Caki2 (cell line): ENCODE results near the gene ZNF487. TPM values are rescaled to one million over a fixed set of nuclear protein-coding genes. Genes with fewer than 3 reads are reported as not detected.
"Not testable (repeated sequence)": the region's sequence is repeated elsewhere in the genome, so short reads cannot be mapped to it uniquely, and the experiment has no call there.

Experiments used
- DNase-seq: peaks from one replicate; pipeline ENCODE4 v3.0.0-alpha.2; 2015; ENCODE audit warnings: low read depth
- in situ Hi-C: cut with HindIII; loops from 2 replicates; pipeline ENCODE4 v1.10.0; 2016; ENCODE audit warnings: low sequenced_read_pairs, low pct_unique_long_range_greater_than_20kb, mixed read lengths
- total RNA-seq: library from RNA; depleted of rRNA; stranded (reverse); fragments of >200 nt; shearing (Covaris generic); gene quantifications from 2 replicates; pipeline ENCODE4 v1.2.3, GENCODE V29; 2014; ENCODE audit warnings: low replicate concordance; rRNA removed

Gene ZNF487
- total RNA-seq, 1 experiment from 2014 or later: 6.0 TPM

- in situ Hi-C loops, DNase-seq: not testable (repeated sequence)
Measured at GRCh38 chr10:43465736-43466120, 28.8 kb downstream of the ZNF487 start.

GRCh38 chr10:43471146-43471545 lies 34.2 kb downstream of the ZNF487 start:
- in situ Hi-C loops: no loop called here
- DNase-seq: no peak

DNA sequence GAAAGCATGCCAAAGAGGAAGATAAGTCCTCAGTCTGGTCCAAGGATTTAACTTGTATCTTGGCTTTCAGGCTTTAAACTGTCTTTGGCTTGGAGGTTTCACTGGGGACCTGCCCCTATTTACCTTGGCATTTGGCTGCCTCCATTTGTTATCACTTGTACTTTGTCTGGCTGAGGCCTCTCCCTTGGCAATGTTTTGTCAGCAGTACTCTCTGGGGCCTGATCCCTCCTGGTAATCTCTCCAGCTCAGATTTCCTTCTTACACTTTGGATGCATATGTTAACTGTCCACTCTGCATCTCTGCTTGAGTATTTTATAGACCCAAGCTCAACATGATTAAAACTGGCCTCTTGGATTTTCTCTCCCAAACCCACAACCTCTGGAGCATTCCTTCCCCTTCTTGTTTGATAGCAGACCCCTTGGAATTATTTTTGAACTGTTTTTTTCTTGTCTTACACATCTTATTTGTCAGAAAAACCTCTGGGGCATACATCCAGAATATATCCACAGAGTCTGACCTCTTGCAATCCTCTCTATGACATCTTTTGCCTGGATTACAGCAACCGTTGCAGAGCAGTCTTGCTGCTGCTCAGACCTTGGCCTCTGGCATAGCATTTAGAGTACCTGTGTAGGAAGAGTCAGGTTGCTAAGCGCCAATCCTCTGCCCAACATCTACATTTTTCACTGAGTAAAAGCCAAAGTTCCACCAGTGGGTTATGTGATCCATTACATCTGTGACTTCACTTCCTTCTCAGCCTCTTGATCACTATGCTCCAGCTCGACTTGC lies 35.2 kb downstream of the ZNF487 start:
- no peak for DNase-seq
- in situ Hi-C loops: no loop called here

DNA sequence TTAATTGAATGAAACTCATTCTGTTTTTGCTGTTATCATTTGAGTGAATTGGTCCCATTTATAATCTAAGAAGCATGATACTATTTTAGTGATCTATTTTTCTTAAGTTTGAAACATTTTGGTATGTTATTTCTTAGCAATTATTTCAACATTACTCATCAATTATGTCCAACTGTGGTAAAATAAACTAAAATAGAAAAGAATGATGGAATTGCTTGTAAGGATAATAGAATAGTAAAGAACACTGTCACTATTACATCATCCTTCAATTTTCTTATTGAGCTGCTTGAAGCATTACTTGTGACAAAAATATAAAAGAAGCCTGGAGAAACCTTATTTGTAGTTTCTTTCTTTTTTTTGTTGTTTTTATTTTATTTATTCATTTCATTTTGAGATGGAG lies 42.4 kb downstream of the ZNF487 start:
- in situ Hi-C loops: no loop called here
- DNase-seq: no peak

DNA sequence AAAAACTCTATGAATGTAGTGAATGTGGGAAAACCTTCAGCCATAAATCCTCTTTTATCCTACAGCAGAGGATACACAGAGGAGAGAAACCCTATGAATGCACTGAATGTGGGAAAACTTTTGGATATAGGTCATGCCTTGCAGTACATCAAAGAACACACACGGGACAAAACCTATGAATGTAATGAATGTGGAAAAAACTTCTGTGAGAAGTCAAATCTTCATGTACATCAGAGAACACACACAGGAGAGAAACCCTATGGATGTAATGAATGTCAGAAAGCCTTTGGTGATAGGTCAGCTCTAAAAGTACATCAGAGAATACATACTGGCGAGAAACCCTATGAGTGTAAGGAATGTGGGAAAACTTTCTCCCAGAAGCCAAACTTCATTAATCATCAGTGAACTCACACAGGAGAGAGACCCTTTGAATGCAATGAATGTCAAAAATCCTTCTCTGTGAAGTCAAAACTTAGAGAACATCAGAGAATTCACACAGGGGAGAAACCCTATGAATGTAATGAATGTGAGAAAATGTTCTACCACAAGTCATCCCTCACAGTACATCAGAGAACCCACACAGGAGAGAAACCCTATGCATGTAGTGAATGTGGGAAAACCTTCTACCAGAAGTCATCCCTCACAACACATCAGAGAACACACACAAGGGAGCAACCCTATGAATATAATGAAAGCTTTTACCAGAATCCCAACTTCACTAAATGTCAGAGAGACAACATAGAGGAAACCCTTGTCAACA lies 45.6 kb downstream of the ZNF487 start:
- peak; percentile 14 for DNase-seq
- in situ Hi-C loops: no loop called here

GRCh38 chr10:43491855-43492254 lies 54.9 kb downstream of the ZNF487 start:
- no peak for DNase-seq
- in situ Hi-C loops: no loop called here

DNA sequence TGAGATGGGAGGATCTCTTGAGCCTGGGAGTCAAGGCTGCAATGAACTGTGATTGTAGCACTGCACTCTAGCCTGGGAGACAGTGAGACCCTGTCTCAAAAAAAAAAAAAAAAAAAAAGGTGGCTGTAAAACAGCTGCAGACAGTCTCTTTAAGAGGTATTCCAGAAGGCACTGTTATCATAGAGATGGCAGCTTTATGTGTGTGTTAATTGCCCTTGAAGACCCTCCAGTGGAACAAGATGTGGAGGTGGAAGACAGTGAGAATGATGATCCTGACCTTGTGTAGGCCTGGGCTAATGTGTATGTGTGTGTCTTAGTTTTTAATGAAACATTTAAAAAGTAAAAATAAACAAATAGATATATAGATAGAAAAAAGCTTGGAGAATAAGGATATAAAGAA lies 66.0 kb downstream of the ZNF487 start:
- in situ Hi-C loops: no loop called here

DNA sequence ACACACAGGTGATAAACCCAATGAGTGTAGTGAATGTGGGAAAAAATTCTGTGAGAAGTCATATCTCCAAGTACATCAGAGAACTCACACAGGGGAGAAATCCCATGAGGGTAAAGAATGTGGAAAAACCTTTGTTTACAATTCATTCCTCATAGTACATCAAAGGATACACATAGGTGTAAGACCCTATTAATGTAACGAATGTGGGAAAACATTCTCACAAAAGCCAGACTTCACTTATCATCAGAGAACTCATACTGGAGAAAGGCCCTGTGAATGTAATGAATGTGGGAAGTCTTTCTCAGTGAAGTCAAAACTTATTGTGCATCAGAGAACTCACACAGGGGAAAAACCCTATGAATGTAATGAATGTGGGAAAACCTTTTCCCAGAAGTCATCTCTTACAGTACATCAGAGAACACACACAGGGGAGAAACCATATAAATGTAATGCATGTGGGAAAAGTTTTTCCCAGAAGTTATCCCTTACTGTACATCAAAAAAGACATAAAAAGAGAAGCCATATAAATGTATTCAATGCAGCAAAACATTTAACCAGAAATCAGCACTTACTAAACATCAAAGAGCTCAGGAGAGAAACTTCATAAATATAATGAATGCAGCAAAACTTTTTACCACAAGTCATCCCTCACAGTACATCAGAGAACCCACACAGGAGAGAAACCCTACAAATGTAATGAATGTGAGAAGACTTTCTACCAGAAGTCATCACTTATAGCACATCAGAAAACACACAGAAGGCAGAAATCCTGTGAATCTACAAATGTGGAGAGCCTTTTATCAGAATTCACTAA lies 87.7 kb downstream of the ZNF487 start:
- peak; percentile 37 for DNase-seq
- in situ Hi-C loops: no loop called here

More for the DNA sequence above, 66.0 kb downstream of the ZNF487 start:
- no peak for DNase-seq

Other genes with a start within 250 kb of the ZNF487 start
- 1.3 and 13.7 TPM in 2 replicates for gene RASGEF1A, start 170.0 kb upstream of the ZNF487 start, total RNA-seq
- not detected in 2 replicates for gene FXYD4, start 65.5 kb upstream of the ZNF487 start, total RNA-seq
- 253 and 281 TPM in 2 replicates for gene HNRNPF, start 27.9 kb upstream of the ZNF487 start, total RNA-seq
- 4.7 and 11.0 TPM in 2 replicates for gene ZNF239, start 137.5 kb downstream of the ZNF487 start, total RNA-seq
- gene ZNF485, start 169.3 kb downstream of the ZNF487 start, total RNA-seq: 3.6 and 4.9 TPM in 2 replicates
- 96.9 and 107 TPM in 2 replicates for gene ZNF32, start 211.8 kb downstream of the ZNF487 start, total RNA-seq